Measurements from ENCODE around the gene CCM2.

CCM2 gene

GRCh38 chr7:45000093-45001032, at the start of gene CCM2:
Gene CCM2, plus strand, starts transcription at chr7:45000201. Its CDS starts 133 bp downstream, at chr7:45000334.
- FAIRE-seq, result no peak

GRCh38 chr7:44953156-44953555, 46.8 kb upstream of the CCM2 start:
- FAIRE-seq, result no peak

DNA sequence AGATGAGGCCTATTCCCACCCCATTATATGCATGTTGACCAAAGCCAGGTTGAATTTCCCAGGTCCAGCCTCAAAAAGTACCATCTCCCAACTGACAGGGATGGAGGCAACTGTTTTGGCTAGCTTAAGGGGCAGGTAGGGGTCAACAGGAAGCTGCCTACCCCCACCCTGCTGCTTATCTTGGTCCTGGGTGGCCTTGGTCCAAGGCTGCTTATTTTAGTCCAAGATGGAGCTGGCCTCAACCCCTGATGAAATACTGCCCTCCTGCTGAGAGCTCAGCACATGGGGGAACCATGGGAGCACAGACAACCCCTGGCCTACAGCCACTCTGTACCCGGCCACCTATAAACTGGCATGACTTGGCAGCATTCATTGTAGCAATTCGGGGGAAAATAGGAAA, 44.3 kb upstream of the CCM2 start:
- no peak for FAIRE-seq

GRCh38 chr7:44956157-44956766, 43.7 kb upstream of the CCM2 start:
- FAIRE-seq, result no peak

- FAIRE-seq, result no peak
Measured at GRCh38 chr7:44958645-44959344, 41.2 kb upstream of the CCM2 start.

DNA sequence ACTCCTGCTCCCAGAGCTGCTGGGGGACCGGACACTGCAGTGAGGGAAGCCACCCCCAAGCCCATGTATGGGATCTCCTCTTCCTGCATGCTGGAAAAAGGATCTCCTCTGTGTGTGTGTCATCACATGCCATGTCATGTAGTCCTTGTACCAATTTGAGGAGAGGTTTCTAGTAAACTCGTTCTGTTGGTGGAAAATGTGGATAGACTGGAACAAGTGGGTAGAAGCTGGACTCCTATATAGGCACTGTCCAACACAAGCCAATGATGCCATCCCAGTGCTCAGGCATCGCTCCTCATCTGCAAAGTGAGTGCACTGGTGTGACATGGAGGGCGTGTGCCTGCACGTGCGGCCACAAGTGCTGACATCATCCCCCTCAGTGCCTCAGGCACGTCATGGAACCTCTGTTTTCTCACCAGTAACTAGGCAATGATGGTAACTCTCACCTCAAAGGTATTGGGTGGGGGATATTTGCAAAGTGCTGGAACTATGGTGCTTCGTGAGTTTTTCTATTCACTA, 40.5 kb upstream of the CCM2 start:
- FAIRE-seq, result no peak

DNA sequence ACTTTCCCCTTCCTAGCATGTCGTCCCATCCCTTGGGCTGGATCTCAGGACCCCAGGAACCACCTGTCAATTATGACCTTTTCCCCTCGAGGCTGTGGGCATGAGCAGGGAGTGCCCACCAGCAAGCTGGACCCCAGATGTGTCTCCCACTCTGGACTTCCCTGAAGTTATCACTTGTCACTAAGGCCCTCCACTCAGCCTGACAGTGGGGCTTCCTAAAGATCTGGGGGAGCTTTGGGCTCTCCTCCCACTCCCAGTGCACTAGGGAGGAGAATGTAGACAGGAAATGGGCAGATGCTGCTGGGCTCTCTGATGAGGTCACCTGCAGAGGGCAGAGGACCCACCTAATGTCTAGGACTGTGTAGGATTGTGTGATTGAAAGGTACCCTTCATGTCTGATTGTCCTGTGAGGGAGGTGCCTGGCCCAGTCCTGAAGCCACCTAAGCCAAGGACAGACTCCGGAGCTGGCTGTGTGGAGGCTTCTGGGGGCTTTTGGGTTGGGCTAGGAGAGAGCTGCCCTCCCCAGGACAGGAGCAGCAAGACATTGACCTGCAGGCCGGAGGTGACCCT, 39.9 kb upstream of the CCM2 start:
- no peak for FAIRE-seq

- no peak for FAIRE-seq
Measured at GRCh38 chr7:44961844-44962482, 38.0 kb upstream of the CCM2 start.

- no peak for FAIRE-seq
Measured at GRCh38 chr7:44962483-44963251, 37.3 kb upstream of the CCM2 start.

DNA sequence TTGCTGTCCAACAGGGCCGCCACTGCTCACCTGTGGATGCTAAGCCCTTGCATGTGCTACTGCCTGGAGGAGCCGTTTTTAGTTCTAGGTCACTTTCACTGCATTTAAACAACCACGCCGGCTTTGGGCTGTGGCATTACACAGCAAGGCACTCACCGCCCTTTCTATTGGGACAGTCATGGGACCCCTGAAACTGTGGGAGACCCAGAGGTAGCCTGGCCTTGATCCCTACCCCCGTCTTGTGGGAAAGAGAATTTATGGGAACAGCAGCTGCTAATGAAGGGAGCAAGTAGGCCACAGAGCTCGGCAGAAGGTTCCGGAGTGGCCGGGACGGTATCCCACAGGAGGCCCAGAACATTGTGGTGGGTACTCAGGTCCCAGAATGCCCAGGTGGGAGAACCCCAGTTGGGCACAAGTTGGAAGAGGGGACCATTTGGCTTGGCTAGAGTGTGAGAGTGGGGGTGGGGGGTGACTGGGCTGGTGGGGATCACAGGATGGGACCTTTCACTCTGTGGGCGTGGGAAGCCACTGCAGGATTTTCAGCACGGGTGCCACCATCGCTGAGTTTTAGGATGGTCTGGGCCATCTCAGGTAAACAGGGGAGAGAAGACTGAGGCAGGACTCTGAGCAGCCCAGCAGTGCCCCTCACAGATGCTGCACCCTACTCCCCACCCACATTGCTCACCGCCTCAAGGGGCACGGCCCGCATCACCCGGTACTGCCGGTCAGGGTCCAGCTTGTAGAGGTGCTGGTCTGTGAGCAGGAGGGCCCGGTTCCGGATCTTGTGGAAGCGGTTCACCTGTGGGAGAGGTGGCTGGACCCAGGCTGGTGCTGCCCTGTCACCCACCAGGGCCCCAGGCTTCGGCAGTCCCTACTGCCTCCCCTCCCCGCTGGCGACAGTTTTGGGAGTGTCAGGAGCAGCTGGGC, 36.4 kb upstream of the CCM2 start:
- no peak for FAIRE-seq

DNA sequence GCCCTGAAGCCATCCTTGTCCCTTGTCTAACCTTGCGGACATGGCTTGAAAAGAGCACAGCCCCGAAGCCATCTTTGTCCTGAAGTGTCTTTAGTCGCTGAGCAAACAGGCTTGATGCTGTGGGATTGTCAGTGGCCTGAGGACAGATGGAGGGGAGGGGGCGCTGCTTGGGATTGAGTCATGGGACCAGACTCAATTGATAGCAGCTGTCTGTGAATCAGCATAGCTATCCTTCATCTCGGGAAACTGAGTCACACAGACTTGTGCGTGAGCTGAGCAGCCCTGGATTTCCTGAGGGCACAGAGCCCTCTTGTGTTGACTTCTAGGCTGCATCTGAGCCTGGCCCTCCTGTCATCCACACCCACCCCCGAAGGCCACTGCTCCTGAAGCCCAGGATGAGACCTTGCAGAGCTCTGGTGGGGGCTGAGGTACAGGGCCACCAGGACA, 35.6 kb upstream of the CCM2 start:
- no peak for FAIRE-seq

DNA sequence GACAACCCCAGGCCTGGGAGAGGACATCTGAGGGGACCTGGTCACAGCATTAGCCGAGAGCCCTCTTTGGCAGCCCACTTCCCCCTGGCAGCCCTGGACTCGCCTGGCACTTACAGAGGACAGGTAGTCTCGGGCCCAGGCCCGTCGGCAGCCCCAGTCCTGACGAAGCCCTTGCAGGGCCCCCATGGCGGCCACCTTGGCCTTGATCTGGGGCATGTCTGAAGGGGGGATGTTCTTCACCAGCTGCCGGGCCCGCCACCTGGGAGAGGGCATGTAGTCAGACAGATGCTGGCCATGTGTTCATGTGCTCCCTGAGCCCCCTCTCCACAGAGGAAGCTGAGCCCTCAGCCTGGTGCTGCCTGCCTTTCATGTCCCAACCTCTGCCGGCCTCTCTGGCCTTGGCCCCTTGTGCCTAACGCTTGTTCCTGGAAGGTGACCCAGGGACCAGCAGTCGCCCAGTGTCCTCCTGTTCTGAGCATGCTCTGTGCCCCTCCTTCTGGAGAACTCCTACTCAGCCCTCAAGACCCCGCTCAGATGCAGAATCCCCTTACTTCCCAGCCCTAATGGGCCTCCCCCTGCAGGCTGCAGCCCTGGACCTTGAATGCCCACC, 35.1 kb upstream of the CCM2 start:
- no peak for FAIRE-seq

DNA sequence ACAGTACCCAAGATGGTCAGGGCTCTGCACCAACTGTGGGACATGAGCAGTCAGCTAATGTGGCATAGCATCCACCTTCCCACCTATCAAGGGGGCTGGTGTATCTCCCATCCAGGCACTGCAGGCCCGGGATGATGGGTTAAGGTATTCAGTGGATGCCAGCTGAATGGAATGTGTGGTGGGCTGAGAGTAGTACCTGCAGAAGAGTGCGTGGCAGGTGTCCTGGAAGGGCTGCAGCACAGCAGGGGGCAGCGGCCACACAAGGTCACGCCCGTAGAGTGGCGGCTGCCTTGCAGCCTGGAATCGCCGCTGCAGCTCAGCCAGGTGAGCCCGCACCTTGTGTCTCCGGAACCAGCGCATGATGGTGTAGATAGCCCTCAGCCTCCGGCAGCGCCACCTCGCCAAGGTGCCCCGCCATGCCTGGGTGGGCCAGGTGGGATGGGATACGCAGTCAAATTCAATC, 34.5 kb upstream of the CCM2 start:
- FAIRE-seq, result no peak

- no peak for FAIRE-seq
Measured at GRCh38 chr7:44965937-44966730, 33.9 kb upstream of the CCM2 start.

GRCh38 chr7:44966731-44967538, 33.1 kb upstream of the CCM2 start:
- FAIRE-seq, result no peak

DNA sequence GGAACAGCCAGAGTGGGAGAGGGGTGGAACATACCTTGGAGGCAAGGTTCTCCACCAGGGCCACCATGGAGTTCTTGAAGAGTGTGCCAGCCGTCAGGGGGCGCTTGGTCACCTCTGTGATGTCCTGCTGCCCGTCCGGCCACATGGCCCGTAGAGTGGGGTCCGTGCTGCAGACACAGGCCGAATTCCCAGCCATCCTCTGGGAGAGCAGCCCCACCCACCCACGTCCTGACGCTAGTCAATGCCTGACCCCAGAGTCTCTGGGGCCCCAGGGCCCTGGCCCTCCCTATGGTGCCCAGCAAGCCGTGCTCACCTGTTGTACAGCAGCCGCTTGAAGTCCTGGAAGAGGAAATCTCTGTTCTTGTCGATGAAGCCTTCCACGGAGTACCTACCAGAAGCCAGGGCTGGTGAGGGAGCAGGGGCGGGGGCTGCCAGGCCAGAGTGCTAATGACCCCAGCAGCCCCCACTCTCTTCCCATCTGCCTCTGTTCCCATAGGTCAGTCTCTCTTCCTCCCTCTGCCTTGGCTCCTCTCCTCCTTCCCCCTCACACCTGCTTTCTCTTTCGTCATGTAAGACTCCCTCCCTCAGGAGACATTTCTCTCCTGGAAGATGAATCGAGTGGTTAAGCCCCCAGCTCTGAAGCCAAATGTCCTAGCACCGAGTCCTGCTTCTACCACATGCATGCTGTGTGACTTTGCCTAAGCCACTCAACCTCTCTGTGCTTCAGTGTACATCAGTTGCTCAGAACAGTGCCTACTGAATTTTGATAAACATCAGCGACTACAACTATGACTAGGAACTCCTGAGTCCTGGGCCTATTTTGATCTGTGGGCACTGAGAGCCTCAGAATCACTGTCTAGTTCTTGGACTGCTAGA, 32.2 kb upstream of the CCM2 start:
- FAIRE-seq, result no peak

GRCh38 chr7:44969049-44969700, 30.8 kb upstream of the CCM2 start:
- no peak for FAIRE-seq

All from G401.6 (cell line).